ENCODE measurements around the gene TANGO2.

DNA sequence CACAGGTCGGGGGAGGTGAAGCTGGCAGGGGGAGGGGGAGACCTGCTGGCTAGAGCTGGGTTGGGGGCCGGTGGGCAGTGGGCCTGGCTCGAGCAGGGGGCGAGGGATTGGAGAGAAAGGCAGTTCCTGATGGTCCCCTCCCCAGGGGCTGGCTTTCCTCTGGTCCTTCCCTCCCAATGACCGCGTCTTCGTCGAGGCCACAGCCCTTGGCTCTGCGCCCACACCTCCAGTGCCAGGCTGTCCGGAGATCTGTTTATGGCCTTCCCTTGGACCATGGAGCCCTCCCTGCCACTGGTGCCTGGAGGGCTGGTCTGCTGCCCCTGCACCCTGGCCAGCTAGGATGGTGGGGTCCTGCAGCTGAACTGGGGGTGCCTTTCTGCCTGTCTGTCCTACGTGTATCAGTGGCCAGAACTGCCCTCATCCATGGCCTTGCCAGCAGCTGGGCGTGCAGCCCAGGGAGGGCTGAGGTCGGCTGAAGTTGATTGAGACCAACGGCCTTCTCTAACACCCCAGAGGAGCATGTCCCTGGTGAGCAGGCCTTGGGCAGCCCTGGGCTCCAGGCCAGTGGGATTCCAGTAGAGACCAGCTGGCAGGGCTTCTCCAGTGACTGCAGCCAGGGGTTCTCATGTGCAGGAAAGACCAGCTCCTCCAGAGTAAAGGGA, 12.3 kb downstream of the TANGO2 start:
- TF ChIP-seq TAF1 (IDR thresholded peaks at IDR 0.05; ENCODE audit: low read depth) (no peak), TCF12 (IDR thresholded peaks at IDR 0.05; ENCODE audit: low read depth) (no peak), EP300 (IDR thresholded peaks at IDR 0.05; ENCODE audit: borderline replicate concordance) (no peak)
